Epithelial cell of esophagus (primary cell): ENCODE results near the gene PURA.

ENCODE experiments used
- DNase-seq: peaks from one replicate; pipeline ENCODE4 v3.0.0; 2010; ENCODE audit warnings: low read depth
- H3K4me3 ChIP-seq: 2 replicates; pipeline ENCODE4 v1.5.1; 2011; ENCODE audit warnings: mild to moderate bottlenecking, low read length, control low read depth
- TF ChIP-seq, protein P1 (sequence below): IDR thresholded peaks from 2 replicates; pipeline ENCODE4 v1.5.1; 2011; ENCODE audit warnings: low read depth, mild to moderate bottlenecking, low read length, control low read depth, inconsistent platforms; ENCODE audit not compliant: insufficient read depth; ENCODE audit errors: missing control alignments

The PURA gene

DNA sequence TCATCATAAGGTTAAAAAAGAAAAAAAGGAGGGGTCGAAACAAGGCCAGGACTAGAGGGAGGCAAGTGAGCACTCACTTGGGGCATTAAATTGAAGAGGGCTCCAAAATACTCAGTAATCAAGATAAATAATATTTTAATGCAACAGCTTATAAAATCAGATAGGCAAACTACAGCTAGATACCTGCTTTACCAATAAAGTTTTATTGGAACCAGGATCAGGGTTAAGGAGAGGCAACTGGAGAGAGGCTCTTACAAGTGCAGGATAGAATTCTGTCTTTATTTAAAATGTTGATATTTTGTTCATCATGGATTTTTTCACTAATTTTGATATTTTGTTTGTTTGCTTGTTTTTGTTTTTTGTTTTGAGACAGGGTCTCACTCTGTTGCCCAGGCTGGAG is 30.3 kb upstream of the PURA start:
- TF ChIP-seq, protein P1, sequence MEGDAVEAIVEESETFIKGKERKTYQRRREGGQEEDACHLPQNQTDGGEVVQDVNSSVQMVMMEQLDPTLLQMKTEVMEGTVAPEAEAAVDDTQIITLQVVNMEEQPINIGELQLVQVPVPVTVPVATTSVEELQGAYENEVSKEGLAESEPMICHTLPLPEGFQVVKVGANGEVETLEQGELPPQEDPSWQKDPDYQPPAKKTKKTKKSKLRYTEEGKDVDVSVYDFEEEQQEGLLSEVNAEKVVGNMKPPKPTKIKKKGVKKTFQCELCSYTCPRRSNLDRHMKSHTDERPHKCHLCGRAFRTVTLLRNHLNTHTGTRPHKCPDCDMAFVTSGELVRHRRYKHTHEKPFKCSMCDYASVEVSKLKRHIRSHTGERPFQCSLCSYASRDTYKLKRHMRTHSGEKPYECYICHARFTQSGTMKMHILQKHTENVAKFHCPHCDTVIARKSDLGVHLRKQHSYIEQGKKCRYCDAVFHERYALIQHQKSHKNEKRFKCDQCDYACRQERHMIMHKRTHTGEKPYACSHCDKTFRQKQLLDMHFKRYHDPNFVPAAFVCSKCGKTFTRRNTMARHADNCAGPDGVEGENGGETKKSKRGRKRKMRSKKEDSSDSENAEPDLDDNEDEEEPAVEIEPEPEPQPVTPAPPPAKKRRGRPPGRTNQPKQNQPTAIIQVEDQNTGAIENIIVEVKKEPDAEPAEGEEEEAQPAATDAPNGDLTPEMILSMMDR, result no peak
- H3K4me3 ChIP-seq, result no peak overlapping the region
- no peak for DNase-seq

DNA sequence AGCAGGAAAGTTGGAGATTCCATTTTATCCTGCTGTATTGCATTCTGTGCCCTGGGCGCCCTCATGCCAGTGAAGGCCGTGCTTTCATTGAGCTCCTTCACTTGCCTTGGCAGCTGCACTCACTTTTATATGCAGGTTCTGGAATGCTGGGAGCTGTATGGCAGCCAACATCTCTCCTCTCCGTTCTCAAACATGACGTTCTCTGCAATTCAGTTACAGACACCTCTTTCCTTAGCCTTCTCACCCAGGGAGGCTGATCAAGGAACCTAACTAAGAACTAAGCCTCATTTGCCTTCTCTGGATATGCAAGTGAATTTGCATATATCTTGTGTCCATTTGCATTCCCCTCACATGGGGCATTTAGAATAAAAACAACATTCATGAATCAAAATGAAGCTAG is 29.4 kb upstream of the PURA start:
- TF ChIP-seq, protein P1, result no peak
- no peak overlapping the region for H3K4me3 ChIP-seq
- DNase-seq, result no peak

DNA sequence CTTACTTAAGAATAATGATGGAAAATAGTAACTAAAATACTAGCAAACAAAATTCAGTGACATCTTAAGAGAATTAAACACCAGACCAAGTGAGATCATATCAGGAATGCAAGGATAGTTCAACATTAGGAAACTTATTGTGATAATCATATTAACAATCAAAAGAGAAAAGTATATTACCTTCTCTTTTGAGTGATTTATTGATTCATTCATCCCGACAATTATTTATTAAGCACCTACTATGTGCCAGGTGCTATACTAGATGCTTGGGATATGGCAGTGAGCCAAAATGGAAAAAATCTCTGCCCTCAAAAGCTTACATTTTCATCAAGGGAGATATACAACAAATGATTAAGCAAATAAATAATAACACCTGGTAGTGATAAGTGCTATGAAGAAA is 23.7 kb upstream of the PURA start:
- no peak for DNase-seq
- no peak overlapping the region for H3K4me3 ChIP-seq
- TF ChIP-seq, protein P1, result no peak

DNA sequence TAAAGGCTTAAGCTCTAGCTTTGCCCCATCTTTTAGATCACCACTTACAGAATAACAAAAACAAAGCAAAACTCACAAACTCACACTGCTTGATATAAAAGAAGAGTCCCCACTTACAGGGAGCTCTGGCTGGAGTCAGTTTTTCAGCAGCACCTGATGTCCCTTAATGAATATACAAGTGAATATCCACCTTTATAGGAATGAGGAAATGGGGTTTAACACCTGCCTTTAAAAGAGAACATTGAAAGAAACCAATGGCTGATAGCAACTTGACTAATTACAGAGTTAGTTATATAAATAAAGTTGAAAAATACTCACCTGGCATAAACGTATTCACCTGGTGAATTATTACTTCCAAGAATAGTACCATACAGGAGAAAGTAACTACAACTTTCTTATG is 20.7 kb upstream of the PURA start:
- TF ChIP-seq, protein P1, result no peak
- no peak overlapping the region for H3K4me3 ChIP-seq
- no peak for DNase-seq

DNA sequence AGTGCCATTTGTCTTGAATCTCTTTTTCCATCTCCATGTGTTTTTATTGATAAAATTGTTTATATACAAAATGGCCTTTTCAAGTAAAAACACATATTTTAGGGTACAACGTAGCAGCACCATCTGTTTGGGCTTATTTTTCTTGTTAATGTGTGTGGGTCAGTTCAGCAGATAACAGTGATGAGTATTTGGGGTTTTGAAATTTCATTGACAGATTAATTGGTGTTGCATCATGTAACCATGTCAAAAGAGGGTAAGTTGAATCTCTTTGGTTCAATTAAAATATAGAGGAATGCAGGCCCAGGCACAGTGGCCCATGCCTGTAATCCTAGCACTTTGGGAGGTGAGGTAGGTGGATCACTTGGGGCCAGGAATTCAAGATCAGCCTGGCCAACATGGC is 20.0 kb upstream of the PURA start:
- DNase-seq, result no peak
- H3K4me3 ChIP-seq, result no peak overlapping the region
- TF ChIP-seq, protein P1, result no peak

DNA sequence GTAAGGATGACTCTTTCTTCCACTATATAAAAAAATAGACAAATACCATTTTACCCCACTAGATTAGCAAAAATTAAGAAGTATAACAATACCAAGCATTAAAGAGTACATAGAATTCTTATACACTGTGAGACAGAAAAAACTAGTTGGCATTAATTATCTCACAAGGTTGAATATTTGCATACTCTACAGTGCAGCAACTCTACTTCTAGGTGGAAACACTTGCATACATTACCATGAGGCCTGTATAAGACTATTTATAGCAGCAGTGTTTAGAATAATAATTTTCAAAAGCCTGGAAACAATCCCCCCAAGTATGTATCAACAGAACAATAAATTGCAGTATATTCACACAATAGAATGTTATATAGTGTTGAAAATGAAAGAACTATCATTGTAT is 19.0 kb upstream of the PURA start:
- TF ChIP-seq, protein P1, result no peak
- no peak overlapping the region for H3K4me3 ChIP-seq
- DNase-seq, result no peak

DNA sequence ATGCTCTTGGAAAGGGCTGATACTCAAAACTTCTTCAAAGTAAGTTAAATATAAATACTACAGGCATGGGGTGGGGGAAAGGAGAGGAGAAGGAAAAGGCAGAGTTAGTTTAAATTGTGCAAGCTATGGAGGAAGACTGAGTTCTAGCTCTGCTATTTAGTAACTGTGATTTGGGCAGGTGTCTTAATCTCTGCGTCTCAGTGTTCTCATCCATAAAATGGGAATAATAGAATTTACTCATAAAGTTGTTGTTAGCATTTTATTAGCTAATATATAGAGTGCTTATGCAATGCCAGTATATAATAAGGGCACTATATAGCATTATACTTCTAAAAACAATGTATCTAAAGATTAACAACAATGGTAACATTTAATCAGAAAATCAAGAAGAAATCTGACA is 12.7 kb upstream of the PURA start:
- no peak for DNase-seq
- H3K4me3 ChIP-seq, result no peak overlapping the region
- TF ChIP-seq, protein P1, result no peak
